WERI-Rb-1 (cell line): ENCODE data around the gene SMLR1.

Experiments used
- DNase-seq: peaks from one replicate; pipeline ENCODE4 v3.0.0-alpha.2; 2020
- H3K27ac ChIP-seq: fragments of 250-450 bp; sonication (Bioruptor Pico); 2 replicates; pipeline ENCODE4 v1.5.1; 2020; ENCODE audit warnings: mild to moderate bottlenecking, moderate library complexity
- H3K27me3 ChIP-seq: fragments of 250-450 bp; sonication (Bioruptor Pico); 2 replicates; pipeline ENCODE4 v1.5.1; 2021; ENCODE audit warnings: mild to moderate bottlenecking, low read depth, moderate library complexity; ENCODE audit not compliant: insufficient read depth, severe bottlenecking
- H3K36me3 ChIP-seq: fragments of 250-450 bp; sonication (Bioruptor Pico); 2 replicates; pipeline ENCODE4 v1.5.1; 2020; ENCODE audit warnings: mild to moderate bottlenecking, moderate library complexity
- H3K4me3 ChIP-seq: 2 replicates; pipeline ENCODE4 v1.5.1; 2011; ENCODE audit warnings: low read depth, mild to moderate bottlenecking, control low read depth, low read length
- H3K9me3 ChIP-seq: fragments of 250-450 bp; sonication (Bioruptor Pico); 2 replicates; pipeline ENCODE4 v1.5.1; 2021; ENCODE audit warnings: mild to moderate bottlenecking, moderate library complexity; ENCODE audit not compliant: severe bottlenecking
- CTCF ChIP-seq: IDR thresholded peaks from 2 replicates; pipeline ENCODE4 v1.5.1; 2011; ENCODE audit warnings: low read depth, mild to moderate bottlenecking, control low read depth, inconsistent platforms, low read length

The SMLR1 gene

GRCh38 chr6:130815200-130816071 lies 11.8 kb upstream of the SMLR1 start:
- no peaks in the 10 kb centered on the region for H3K36me3 ChIP-seq
- H3K9me3 ChIP-seq, result no peaks in the 10 kb centered on the region
- H3K4me3 ChIP-seq, result no peak overlapping the region
- no peak for DNase-seq
- H3K27me3 ChIP-seq, result no peaks in the 10 kb centered on the region
- H3K27ac ChIP-seq, result no peak overlapping the region
- no peak for TF ChIP-seq CTCF

GRCh38 chr6:130822736-130823135 lies 4.5 kb upstream of the SMLR1 start:
- Histone ChIP-seq H3K36me3 (no peaks in the 10 kb centered on the region), H3K27ac (no peak overlapping the region), H3K4me3 (no peak overlapping the region), H3K27me3 (no peaks in the 10 kb centered on the region), H3K9me3 (no peaks in the 10 kb centered on the region)
- no peak for DNase-seq
- TF ChIP-seq CTCF, result no peak

DNA sequence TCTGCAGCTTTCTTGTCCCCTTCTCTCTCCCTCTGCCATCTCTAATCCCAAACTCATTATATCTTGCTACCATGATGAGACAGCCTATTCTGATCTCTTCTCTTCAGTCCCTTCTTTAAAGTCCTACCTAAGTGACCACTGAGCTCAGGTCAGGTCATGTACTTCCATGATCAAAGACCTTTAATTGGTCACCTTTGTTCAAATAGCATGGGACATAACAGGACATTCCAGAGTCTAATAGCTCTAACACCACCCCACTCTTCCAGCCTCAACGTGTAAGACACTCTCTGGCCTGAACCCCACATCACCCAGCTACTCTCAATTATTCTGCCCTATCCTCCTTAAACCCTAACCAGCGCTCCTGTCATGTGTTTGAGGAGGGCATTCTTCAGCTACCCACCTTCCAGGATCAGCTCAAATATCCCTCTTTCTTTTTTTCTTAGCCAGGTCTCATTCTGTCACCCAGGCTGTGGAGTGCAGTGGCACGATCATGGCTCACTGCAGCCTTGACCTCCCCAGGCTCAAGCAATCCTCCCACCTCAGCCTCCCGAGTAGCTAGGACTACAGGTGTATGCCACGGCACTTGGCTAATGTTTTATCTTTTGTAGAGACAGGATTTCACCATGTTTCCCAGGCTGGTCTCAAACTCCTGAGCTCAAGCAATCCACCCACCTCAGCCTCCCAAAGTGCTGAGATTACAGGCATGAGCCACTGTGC lies 2.1 kb upstream of the SMLR1 start:
- no peak for DNase-seq
- no peaks in the 10 kb centered on the region for H3K9me3 ChIP-seq
- H3K27ac ChIP-seq, result no peak overlapping the region
- H3K4me3 ChIP-seq, result no peak overlapping the region
- no peaks in the 10 kb centered on the region for H3K27me3 ChIP-seq
- H3K36me3 ChIP-seq, result no peaks in the 10 kb centered on the region
- TF ChIP-seq CTCF, result no peak

DNA sequence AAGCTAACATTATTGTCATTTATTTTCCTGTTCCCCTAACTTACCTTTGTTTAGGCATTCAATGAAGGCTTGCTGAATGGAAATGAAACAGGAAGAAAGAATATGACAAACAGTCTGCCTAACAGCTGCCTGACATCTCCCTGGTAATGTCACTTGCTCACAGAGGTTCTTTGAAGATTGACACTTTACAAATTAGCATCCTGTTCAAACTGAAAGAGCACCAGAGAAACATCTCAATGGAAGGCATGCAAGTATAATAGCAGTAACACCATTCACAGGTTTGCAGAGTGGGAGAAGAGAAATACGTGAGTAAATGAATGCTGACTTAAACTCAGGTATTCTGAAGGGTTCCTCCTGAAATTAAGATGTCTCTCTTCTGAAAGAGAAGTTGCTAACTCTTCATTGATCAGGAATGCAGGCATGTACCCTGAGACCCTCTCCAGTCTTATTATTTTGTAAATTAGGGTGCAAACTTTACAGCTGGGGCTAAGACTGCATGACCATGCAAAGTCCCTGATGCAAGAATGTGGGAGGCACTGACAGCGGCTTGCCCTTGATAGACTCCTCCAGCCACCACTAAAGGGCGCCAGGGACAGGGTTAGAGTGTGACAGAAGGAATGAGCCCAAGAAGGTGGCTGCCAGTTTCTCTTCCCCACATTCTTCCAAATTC lies 1.3 kb upstream of the SMLR1 start:
- no peak overlapping the region for H3K4me3 ChIP-seq
- DNase-seq, result no peak
- no peak for TF ChIP-seq CTCF

GRCh38 chr6:130826442-130827246 lies 562 bp upstream of the SMLR1 start:
- Histone ChIP-seq H3K9me3 (no peaks in the 10 kb centered on the region), H3K27me3 (no peaks in the 10 kb centered on the region), H3K36me3 (no peaks in the 10 kb centered on the region), H3K4me3 (no peak overlapping the region), H3K27ac (no peak overlapping the region)
- DNase-seq, result no peak
- no peak for TF ChIP-seq CTCF

More for the DNA sequence above, 1.3 kb upstream of the SMLR1 start:
- H3K9me3 ChIP-seq, result no peaks in the 10 kb centered on the region
- H3K27ac ChIP-seq, result no peak overlapping the region
- no peaks in the 10 kb centered on the region for H3K36me3 ChIP-seq
- no peaks in the 10 kb centered on the region for H3K27me3 ChIP-seq
